Lower leg skin (tissue), 3 donors: ENCODE data around the gene NPIPA7.
"Not testable (repeated sequence)": the region's sequence is repeated elsewhere in the genome, so short reads cannot be mapped to it uniquely, and the experiment has no call there.

Experiments
- CTCF ChIP-seq, 3 donors: fragments of 450-650 bp; IDR thresholded peaks; one replicate each; pipeline ENCODE4 v1.5.1; 2016; ENCODE audit warnings: antibody characterized with exemption in 3 of 3, mild to moderate bottlenecking in 3 of 3, moderate library complexity in 2 of 3
- POLR2A ChIP-seq, 2 donors: fragments of 450-650 bp; IDR thresholded peaks; one replicate each; pipeline ENCODE4 v1.6.1; 2016 to 2017; ENCODE audit warnings: antibody characterized with exemption in 2 of 2, mild to moderate bottlenecking in 1 of 2, moderate library complexity in 1 of 2

GRCh38 chr16:16420515-16420914 lies 41.6 kb downstream of the NPIPA7 start:
- not testable (repeated sequence) for TF ChIP-seq CTCF, POLR2A (IDR thresholded peaks at IDR 0.05)
